NCI-H524 (cell line): ENCODE measurements around the gene TCF7L2.

ENCODE experiments used
- DNase-seq, 2 experiments: peaks; one replicate each; lab custom pipeline; 2025; lab: John Stamatoyannopoulos, UW

Gene TCF7L2

DNA sequence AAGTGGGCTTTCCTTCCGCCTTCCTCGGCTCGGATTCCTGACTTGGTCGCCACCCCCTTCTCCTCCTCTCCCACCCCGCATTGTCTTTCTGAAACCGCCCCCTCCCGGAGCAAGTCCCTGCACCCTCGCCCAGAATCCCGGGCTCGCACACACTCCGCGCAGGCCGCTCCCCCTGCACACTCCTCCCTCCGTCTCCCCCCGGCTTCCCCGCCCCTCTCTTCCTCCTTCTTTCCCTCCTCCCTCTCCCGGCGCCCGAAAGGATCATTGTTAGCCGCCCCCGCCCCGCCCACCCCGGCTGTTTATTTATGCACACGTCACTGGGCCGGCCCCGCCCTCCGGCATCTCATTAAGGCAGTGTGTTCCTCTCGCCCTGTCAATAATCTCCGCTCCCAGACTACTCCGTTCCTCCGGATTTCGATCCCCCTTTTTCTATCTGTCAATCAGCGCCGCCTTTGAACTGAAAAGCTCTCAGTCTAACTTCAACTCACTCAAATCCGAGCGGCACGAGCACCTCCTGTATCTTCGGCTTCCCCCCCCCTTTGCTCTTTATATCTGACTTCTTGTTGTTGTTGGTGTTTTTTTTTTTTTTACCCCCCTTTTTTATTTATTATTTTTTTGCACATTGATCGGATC, at the start of gene TCF7L2:
Gene TCF7L2, plus strand, starts transcription at position 373 of the 633 bp plus-strand sequence. CDS start 510 bp downstream, outside the sequence.
- peak; percentile 66 to 84 for DNase-seq

DNA sequence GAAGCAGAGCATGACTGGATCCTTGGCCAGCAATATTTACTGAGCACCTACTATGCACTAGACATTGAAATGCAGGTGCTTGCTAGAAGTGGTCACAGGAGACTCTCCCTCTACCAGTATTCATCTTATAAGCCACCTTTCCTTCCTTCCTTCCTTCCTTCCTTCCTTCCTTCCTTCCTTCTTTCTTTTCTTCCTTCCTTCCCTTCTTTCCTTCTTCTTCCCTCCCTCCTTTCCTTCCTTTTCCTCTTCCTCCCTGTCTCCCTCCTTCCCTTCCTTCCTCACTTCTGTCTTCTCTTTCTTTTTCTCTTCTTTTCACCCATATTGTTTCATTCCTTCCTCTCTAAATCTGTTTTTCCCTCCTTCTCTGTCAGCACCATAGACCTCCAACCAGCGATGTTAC, 47.3 kb upstream of the TCF7L2 start:
- DNase-seq, result no peak

DNA sequence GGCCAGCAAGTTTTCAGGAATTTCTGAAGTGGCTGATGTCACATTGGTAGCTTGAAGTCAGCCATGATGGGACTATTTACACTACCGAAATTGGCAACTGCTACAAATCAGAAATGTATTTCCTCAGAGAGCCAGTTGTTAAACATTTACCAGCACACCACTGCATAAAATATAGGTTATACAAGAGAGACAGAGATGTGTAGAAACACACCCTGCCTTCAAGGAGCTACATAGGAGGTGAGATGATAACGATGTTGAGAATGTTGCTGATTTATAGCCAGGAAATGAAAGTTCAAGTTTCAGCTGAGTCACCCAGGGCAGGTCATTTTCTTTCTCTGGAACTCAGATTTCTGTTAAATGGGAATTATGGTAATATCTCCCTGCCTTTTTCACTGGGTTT, 46.0 kb upstream of the TCF7L2 start:
- no peak for DNase-seq

DNA sequence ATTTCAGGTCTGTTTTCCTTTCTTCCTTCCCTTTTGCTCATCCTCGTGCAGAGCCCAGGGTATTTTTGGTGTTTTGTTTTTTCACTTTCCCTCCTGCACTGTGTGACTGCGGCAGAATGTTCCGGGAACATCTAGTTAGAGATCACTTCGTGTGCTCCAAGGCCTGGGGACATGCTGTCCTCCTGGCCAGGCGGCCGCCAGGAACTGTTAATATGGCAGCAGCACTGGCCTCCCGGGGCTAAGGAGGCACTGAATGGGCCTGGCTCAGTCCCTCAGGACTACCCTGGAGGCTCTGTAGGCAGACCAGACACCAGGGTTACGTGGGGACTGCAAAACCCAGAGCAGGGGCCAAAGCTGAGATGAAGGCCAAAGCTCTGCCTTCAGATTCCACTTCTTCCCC, 43.1 kb upstream of the TCF7L2 start:
- DNase-seq, result no peak

- DNase-seq, result peak in 1 of 2 experiments; percentile 13
Measured at GRCh38 chr10:112907893-112908292, 42.2 kb upstream of the TCF7L2 start.

GRCh38 chr10:112911206-112911605, 38.8 kb upstream of the TCF7L2 start:
- DNase-seq, result peak in 1 of 2 experiments; percentile 3

DNA sequence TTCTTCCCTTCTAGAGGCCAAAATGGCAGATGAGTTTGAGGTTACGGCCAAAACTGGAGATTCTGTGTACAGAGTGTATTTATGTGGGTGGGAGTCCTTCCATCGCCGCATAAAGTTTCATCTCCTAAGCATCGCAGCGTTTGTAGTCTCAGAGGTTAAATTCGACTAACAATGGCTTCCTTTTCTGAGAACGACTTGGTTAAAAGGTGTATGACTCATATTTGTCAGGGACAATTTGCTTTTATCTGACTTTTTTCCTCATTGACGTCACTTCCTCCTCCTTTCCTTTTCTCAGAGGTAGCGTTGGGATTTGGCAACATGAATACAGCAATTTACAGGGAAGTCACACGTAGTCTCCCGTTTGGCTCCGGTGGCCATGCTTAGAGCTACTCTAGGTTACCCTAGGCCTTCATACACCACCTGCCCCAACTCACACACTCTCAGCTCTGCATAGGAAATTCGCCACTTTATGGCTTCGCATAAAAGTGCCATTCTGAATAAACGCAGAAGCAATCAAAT, 37.6 kb upstream of the TCF7L2 start:
- DNase-seq, result no peak

DNA sequence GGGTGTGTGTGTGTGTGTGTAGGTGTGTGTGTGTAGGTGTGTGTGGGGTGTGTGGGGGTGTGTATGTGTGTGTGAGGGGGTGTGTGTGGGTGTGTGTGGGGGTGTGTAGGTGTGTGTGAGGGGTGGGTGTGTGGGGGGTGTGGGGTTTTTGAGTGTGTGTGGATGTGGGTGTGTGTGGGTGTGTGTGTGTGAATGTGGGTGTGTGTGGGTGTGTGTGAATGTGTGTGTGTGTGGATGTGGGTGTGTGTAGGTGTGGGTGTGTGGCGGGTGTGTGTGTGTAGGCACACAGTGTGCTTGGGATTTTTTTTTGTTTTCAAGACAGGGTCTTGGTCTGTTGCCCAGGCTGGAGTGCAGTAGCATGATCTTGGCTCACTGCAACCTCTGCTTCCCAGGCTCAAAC, 36.8 kb upstream of the TCF7L2 start:
- no peak for DNase-seq

GRCh38 chr10:112913661-112914287, 36.3 kb upstream of the TCF7L2 start:
- DNase-seq, result peak in 1 of 2 experiments; percentile 0

DNA sequence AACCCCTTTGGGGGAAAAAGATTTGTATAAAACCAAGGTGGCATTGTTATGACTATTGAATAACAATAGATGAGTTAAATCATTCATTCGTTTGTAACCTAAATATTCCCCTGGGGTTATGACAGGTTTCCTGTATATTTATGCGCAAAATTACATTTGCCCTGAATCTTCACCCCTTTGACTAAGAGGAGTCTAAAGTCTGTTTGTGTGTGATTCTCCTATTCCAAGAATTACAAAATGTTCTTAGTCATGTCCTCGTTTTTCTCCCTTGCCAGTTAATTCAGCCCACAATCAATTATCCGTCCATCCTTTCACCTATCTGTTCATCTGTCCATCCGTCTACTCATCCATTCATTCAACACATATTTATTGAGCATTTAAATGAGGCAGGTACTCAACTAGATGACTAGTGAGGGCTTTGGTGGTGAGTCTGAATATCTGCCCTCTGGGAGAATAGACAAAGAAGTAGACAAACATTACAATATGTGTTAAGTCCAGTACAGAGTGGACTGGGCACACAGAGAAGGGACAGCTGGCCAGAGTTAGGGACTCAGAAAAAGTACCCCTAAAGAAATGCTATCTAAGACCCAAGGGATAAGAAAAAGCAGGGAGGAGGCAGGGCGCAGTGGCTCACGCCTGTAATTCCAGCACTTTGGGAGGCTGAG, 35.6 kb upstream of the TCF7L2 start:
- no peak for DNase-seq

DNA sequence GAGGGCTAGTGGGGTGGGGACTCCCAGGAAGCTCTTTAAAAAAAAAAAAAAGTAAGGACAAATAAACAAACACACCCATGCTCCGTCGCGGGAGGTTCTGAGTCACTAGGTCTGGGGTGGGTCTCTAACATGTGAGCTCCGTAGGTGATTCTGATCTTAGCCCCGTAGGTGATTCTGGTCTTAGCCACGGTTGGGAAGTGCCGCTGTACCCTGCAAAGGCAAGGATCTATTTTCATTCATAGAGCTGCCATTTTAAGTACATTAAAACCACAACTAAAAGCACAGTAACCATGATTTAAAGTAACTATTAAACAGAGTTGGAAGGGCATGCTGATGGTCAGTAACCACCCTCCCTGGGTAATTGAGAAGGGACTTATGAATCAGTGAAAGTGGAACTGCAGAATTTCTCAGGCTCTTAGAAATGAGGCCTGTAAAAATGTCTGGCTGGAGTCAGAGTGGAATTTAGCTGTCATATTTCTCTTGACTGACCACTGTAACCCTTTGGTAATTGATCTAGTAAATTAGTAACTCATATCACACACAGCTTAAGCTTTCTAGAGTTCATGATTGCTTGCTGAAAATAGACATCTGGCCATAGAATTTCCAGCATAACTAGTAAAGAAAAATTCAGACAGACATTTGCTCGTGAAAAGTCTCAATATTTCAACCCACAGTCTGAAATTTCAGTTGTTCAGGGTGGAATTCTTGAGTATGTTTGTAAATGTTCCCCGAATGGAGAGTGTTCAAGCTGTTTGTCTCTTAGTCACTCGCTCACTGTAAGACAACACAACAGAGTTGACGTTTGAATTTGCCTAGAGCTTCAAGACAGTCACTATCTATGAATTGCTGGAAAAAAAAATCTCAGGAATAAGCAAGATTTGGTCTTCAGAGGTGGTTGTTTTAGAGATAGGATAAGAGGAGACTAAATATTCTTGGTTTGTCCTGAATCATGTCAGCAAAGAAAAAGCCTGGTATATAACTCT, 34.2 kb upstream of the TCF7L2 start:
- DNase-seq, result no peak

- DNase-seq, result no peak
Measured at GRCh38 chr10:112917681-112918080, 32.4 kb upstream of the TCF7L2 start.

DNA sequence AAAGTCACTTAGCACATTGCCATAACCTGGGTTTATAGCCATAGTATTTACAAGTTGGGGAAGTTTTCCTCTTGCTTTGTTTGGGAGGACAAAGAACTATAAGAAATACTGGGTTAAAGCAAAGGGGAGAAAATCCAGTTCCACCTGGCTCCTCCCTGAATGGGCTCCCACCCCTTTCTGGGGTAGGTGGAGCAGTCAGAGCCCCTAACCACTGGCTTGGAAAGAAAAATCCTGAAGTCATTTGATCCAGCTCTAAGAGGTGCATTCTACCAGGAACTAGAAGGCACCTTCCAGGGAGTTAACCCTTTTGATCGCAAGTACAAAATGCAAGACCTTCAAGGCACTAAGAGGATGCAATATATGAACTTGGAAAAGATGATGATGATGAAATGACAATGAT, 31.3 kb upstream of the TCF7L2 start:
- DNase-seq, result no peak

GRCh38 chr10:112919721-112920120, 30.3 kb upstream of the TCF7L2 start:
- no peak for DNase-seq

DNA sequence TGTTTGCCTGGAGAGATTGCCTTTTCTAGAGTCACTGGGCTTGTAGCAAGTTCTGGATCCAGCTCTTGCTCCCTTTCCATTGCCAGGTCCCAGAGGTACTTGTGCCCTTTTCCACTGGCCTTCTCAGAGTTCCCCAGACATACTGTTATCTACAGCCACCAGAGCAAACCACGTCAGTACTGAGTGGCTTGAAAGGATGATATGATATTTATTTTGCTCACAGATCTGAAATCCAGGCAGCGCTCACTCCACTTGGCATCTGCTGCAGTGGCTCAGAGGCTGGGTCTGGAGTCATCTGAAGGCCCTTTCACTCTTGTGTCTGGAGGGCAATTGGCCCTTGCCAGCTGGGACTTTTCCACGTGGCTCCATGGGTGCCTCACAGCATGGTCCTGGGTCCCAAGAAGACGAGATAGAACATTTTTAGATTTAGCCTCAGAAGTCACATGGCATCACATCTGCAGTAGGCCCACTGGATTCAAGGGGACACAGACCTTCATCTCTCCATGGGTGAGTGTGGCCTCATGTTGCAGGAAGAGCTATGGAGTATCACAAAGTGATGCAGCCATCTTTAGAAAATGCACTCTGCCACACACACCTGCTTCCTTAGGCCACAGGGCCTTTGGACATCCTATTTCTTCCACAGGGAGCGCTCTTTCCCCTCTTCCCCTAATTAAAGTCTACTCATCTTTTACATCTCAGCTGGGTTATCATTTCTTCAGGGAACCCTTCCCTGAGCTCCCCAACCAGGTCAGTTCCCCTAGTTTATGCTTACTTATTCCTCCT, 22.9 kb upstream of the TCF7L2 start:
- no peak for DNase-seq

GRCh38 chr10:112927980-112928379, 22.1 kb upstream of the TCF7L2 start:
- no peak for DNase-seq

DNA sequence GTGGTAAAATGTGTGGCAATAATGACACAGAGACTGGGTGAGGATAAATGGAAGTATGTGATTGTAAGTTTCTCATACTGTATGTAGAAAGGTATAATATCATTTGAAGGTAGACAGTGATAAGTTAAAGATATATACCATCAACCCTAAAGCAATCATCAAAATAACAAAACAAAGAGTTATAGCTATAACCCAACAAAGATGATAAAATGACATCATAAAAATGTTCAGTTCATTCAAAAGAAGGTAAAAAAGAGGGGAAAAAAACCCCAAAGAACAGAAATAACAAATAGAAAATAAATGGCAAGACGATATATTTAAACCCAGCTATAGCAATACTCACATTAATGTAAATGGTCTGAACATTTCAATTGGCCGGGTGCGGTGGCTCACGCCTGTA, 17.4 kb upstream of the TCF7L2 start:
- no peak for DNase-seq

DNA sequence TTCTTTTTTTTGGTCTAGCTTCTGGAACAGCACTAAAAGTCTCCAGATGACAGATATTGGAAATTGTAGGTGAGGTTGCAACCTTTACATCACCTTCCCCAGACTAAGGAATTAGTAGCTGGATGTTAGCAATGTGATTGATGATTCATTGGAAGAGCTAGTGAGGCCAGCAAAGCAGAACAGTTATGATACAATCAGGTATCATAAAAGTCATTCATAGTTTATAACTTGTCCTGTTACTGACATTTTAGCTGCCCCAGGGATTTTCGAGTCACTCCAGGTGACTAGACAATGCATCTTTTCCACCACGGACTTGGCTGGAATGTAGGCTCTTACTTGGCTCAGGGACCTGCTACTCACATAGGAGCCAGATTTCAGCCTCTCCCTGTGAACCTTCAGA, 15.9 kb upstream of the TCF7L2 start:
- DNase-seq, result no peak

DNA sequence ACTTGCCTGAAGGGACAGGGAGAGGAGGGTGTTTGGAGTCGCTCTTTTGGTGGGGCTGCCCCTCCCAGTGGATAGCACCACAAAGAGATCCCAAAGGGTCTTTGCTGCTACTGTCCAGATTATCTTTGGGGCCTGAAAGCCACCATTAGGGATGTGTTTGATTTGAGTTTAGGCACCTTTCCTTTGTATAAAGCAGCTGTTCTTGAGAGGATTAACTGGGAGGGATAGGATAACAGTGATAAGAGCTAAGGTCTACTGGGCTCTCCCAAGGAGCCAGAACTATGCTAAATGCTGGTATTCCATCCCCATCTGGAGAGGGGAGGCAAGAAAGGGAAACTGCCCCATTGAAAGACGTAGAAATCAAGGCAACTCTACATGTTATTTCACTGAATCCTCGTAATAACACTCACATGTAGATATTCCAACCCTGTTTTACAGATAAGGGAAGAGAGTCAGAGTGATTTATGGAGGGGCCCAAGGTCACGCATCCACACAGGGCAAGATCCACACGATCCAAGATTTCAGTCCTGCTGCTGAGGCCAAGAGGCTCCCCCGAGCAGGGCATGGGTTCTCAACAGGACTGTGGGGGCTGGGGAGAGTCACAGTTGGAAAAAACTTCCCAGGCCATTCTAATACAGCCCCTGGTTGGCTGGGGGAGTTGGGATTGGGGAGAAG, 11.1 kb upstream of the TCF7L2 start:
- peak in 1 of 2 experiments; percentile 69 for DNase-seq

- DNase-seq, result no peak
Measured at GRCh38 chr10:112945811-112946210, 4.2 kb upstream of the TCF7L2 start.

- no peak for DNase-seq
Measured at GRCh38 chr10:112946649-112947048, 3.4 kb upstream of the TCF7L2 start.
